ENCODE results near the gene TPP2.
A peak's percentile ranks its signal among the peaks of the same experiment; 100 is the strongest.

The TPP2 gene

GRCh38 chr13:102650444-102650843 lies 53.7 kb downstream of the TPP2 start:
- H3K9me3 ChIP-seq (ENCODE audit: insufficient read depth, low read depth, low read length): no peaks in the 10 kb centered on the region
- H3K14ac ChIP-seq (ENCODE audit: low read length): no peak overlapping the region
- H3K4me2 ChIP-seq (ENCODE audit: low read length): no peak overlapping the region
- H4K12ac ChIP-seq (ENCODE audit: low read depth, low read length): no peak overlapping the region
- no peak overlapping the region for H2AFZ ChIP-seq (ENCODE audit: insufficient read depth, low read length, poor library complexity)
- H3K4me1 ChIP-seq (ENCODE audit: control insufficient read depth in 1 of 2, insufficient read depth in 2 of 2, low read length in 2 of 2): peaks cover 5% of the 10 kb centered on the region in 2 experiments
- no peak overlapping the region for H3K23ac ChIP-seq (ENCODE audit: low read length)
- H3K4ac ChIP-seq (ENCODE audit: low read depth, low read length): no peak overlapping the region
- H3K18ac ChIP-seq (ENCODE audit: low read length): no peak overlapping the region
- no CpG with 5 or more reads among the region's 3 CpGs for WGBS (ENCODE audit: extremely low coverage, insufficient coverage, insufficient read length)
- H3K36me3 ChIP-seq (ENCODE audit: control insufficient read depth in 1 of 2, insufficient read depth in 2 of 2, low read length in 2 of 2): peaks cover 6 to 16% of the 10 kb centered on the region in 2 experiments
- no peak overlapping the region for H4K91ac ChIP-seq (ENCODE audit: low read depth, low read length)
- H3K27ac ChIP-seq (ENCODE audit: low read depth, low read length): no peak overlapping the region
- no peak overlapping the region for H3K9ac ChIP-seq (ENCODE audit: low read length)
- no peak overlapping the region for H2BK5ac ChIP-seq (ENCODE audit: low read depth, low read length, poor library complexity)
- H2BK12ac ChIP-seq (ENCODE audit: low read length): no peak overlapping the region
- H3K27me3 ChIP-seq (ENCODE audit: insufficient read depth, low read length): no peaks in the 10 kb centered on the region
- no peak for DNase-seq
- H3K79me1 ChIP-seq (ENCODE audit: low read length): peaks cover 4% of the 10 kb centered on the region
- H2AK5ac ChIP-seq (ENCODE audit: low read length): no peak overlapping the region
- H3K4me3 ChIP-seq (ENCODE audit: low read depth, low read length): no peak overlapping the region
- no peak overlapping the region for H2BK120ac ChIP-seq (ENCODE audit: insufficient read depth, low read length, poor library complexity)
- H3K79me2 ChIP-seq (ENCODE audit: control insufficient read depth, insufficient read depth, low read length, poor library complexity): no peaks in the 10 kb centered on the region
- H4K8ac ChIP-seq (ENCODE audit: low read depth, low read length): no peak overlapping the region

- no peak overlapping the region for H3K4me2 ChIP-seq (ENCODE audit: low read length)
- no peak overlapping the region for H4K91ac ChIP-seq (ENCODE audit: low read depth, low read length)
- H3K79me2 ChIP-seq (ENCODE audit: control insufficient read depth, insufficient read depth, low read length, poor library complexity): no peaks in the 10 kb centered on the region
- no peak overlapping the region for H2BK120ac ChIP-seq (ENCODE audit: insufficient read depth, low read length, poor library complexity)
- H3K18ac ChIP-seq (ENCODE audit: low read length): no peak overlapping the region
- no peak overlapping the region for H2AFZ ChIP-seq (ENCODE audit: insufficient read depth, low read length, poor library complexity)
- H2AK5ac ChIP-seq (ENCODE audit: low read length): no peak overlapping the region
- no peaks in the 10 kb centered on the region for H3K9me3 ChIP-seq (ENCODE audit: insufficient read depth, low read depth, low read length)
- H3K9ac ChIP-seq (ENCODE audit: low read length): no peak overlapping the region
- H3K27ac ChIP-seq (ENCODE audit: low read depth, low read length): no peak overlapping the region
- DNase-seq: peak in 1 of 2 donors; percentile 60
- H3K27me3 ChIP-seq (ENCODE audit: insufficient read depth, low read length): no peaks in the 10 kb centered on the region
- no peak overlapping the region for H2BK12ac ChIP-seq (ENCODE audit: low read length)
- H3K23ac ChIP-seq (ENCODE audit: low read length): no peak overlapping the region
- H3K14ac ChIP-seq (ENCODE audit: low read length): no peak overlapping the region
- H4K8ac ChIP-seq (ENCODE audit: low read depth, low read length): no peak overlapping the region
- no peak overlapping the region for H3K4me3 ChIP-seq (ENCODE audit: low read depth, low read length)
- peaks cover 4% of the 10 kb centered on the region for H3K79me1 ChIP-seq (ENCODE audit: low read length)
- H4K12ac ChIP-seq (ENCODE audit: low read depth, low read length): no peak overlapping the region
- no peak overlapping the region for H3K4ac ChIP-seq (ENCODE audit: low read depth, low read length)
- peaks cover 5% of the 10 kb centered on the region in 2 experiments for H3K4me1 ChIP-seq (ENCODE audit: control insufficient read depth in 1 of 2, insufficient read depth in 2 of 2, low read length in 2 of 2)
- H3K36me3 ChIP-seq (ENCODE audit: control insufficient read depth in 1 of 2, insufficient read depth in 2 of 2, low read length in 2 of 2): peaks cover 4 to 13% of the 10 kb centered on the region in 2 experiments
- no peak overlapping the region for H2BK5ac ChIP-seq (ENCODE audit: low read depth, low read length, poor library complexity)
Observed at GRCh38 chr13:102651392-102651791, 54.6 kb downstream of the TPP2 start.

GRCh38 chr13:102651892-102652291 lies 55.1 kb downstream of the TPP2 start:
- Histone ChIP-seq H3K18ac (ENCODE audit: low read length) (no peak overlapping the region), H3K4me3 (ENCODE audit: low read depth, low read length) (no peak overlapping the region), H3K79me2 (ENCODE audit: control insufficient read depth, insufficient read depth, low read length, poor library complexity) (no peaks in the 10 kb centered on the region), H2BK12ac (ENCODE audit: low read length) (no peak overlapping the region), H4K91ac (ENCODE audit: low read depth, low read length) (no peak overlapping the region), H2AK5ac (ENCODE audit: low read length) (no peak overlapping the region), H3K79me1 (ENCODE audit: low read length) (peaks cover 4% of the 10 kb centered on the region), H3K14ac (ENCODE audit: low read length) (no peak overlapping the region), H3K9ac (ENCODE audit: low read length) (no peak overlapping the region), H3K27me3 (ENCODE audit: insufficient read depth, low read length) (no peaks in the 10 kb centered on the region), H3K4me1 (ENCODE audit: control insufficient read depth in 1 of 2, insufficient read depth in 2 of 2, low read length in 2 of 2) (peaks cover 5% of the 10 kb centered on the region in 2 experiments), H4K12ac (ENCODE audit: low read depth, low read length) (no peak overlapping the region), H2BK5ac (ENCODE audit: low read depth, low read length, poor library complexity) (no peak overlapping the region), H3K4ac (ENCODE audit: low read depth, low read length) (no peak overlapping the region), H4K8ac (ENCODE audit: low read depth, low read length) (no peak overlapping the region), H3K4me2 (ENCODE audit: low read length) (no peak overlapping the region), H2AFZ (ENCODE audit: insufficient read depth, low read length, poor library complexity) (no peak overlapping the region), H2BK120ac (ENCODE audit: insufficient read depth, low read length, poor library complexity) (no peak overlapping the region), H3K23ac (ENCODE audit: low read length) (no peak overlapping the region), H3K36me3 (ENCODE audit: control insufficient read depth in 1 of 2, insufficient read depth in 2 of 2, low read length in 2 of 2) (peaks cover 2 to 11% of the 10 kb centered on the region in 2 experiments), H3K27ac (ENCODE audit: low read depth, low read length) (no peak overlapping the region), H3K9me3 (ENCODE audit: insufficient read depth, low read depth, low read length) (no peaks in the 10 kb centered on the region)
- peak in 1 of 2 donors; percentile 5 for DNase-seq
- WGBS (ENCODE audit: extremely low coverage, insufficient coverage, insufficient read length): no CpG with 5 or more reads among the region's 5 CpGs

- H3K36me3 ChIP-seq (ENCODE audit: control insufficient read depth in 1 of 2, insufficient read depth in 2 of 2, low read length in 2 of 2): peaks cover 4 to 9% of the 10 kb centered on the region in 2 experiments
- H3K4ac ChIP-seq (ENCODE audit: low read depth, low read length): no peak overlapping the region
- H3K4me3 ChIP-seq (ENCODE audit: low read depth, low read length): no peak overlapping the region
- peak overlapping the region; percentile 2 for H3K27ac ChIP-seq (ENCODE audit: low read depth, low read length)
- no peak overlapping the region for H4K8ac ChIP-seq (ENCODE audit: low read depth, low read length)
- H3K79me1 ChIP-seq (ENCODE audit: low read length): peaks cover 4% of the 10 kb centered on the region
- WGBS (ENCODE audit: extremely low coverage, insufficient coverage, insufficient read length): no CpG with 5 or more reads among the region's 2 CpGs
- H3K4me2 ChIP-seq (ENCODE audit: low read length): no peak overlapping the region
- H3K23ac ChIP-seq (ENCODE audit: low read length): no peak overlapping the region
- H3K14ac ChIP-seq (ENCODE audit: low read length): no peak overlapping the region
- H3K18ac ChIP-seq (ENCODE audit: low read length): peak overlapping the region; percentile 29
- H2BK5ac ChIP-seq (ENCODE audit: low read depth, low read length, poor library complexity): no peak overlapping the region
- no peak overlapping the region for H4K91ac ChIP-seq (ENCODE audit: low read depth, low read length)
- H3K79me2 ChIP-seq (ENCODE audit: control insufficient read depth, insufficient read depth, low read length, poor library complexity): no peaks in the 10 kb centered on the region
- no peak overlapping the region for H2BK120ac ChIP-seq (ENCODE audit: insufficient read depth, low read length, poor library complexity)
- no peaks in the 10 kb centered on the region for H3K27me3 ChIP-seq (ENCODE audit: insufficient read depth, low read length)
- no peak overlapping the region for H3K9ac ChIP-seq (ENCODE audit: low read length)
- H3K4me1 ChIP-seq (ENCODE audit: control insufficient read depth in 1 of 2, insufficient read depth in 2 of 2, low read length in 2 of 2): peaks cover 5% of the 10 kb centered on the region in 2 experiments
- no peak overlapping the region for H2BK12ac ChIP-seq (ENCODE audit: low read length)
- no peak for DNase-seq
- H3K9me3 ChIP-seq (ENCODE audit: insufficient read depth, low read depth, low read length): no peaks in the 10 kb centered on the region
- H2AK5ac ChIP-seq (ENCODE audit: low read length): no peak overlapping the region
- H2AFZ ChIP-seq (ENCODE audit: insufficient read depth, low read length, poor library complexity): no peak overlapping the region
- H4K12ac ChIP-seq (ENCODE audit: low read depth, low read length): no peak overlapping the region
Observed at GRCh38 chr13:102654756-102655155, 58.0 kb downstream of the TPP2 start.
